Femur (tissue), 1 donor: ENCODE measurements around the gene LANCL2.
"Not testable (repeated sequence)": the region's sequence is repeated elsewhere in the genome, so short reads cannot be mapped to it uniquely, and the experiment has no call there.

Source experiments
- DNase-seq: peaks from one replicate; pipeline ENCODE4 v3.0.0-alpha.2; 2017

Gene LANCL2

DNA sequence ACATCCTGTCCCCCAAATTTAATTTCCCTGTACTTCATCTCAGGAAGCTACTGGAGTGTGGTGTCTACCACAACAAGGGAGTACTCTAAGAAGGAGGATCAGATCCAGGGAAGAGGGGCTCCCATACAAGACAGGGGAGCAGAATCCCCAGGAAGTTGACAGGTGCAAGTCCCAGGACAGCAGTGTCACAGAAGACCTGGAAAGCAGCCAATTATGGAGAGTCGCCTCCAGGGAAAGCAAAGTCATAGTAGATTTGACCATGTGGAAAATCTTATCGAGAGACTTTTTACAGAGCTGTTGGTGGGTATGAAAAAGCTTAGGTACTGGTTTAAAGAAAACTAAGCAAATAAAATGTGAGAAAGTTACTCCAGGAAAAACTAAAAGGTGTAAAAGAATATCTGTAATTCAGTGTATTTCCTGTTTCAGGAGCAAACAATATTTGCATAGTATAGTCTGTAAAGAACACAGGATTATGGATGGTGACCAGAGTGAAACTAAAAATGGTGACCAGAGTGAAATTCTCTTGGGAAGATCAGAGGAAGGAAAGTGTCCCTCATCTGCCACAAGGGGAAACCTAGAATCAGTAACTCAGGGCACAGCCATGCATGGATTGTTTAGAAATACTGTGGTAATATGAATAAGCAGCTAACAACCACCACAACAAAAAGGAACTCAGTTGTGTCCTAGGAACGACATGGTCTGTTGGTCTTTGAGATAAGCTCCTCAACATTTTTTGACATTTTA is 44.5 kb downstream of the LANCL2 start:
- no peak for DNase-seq

GRCh38 chr7:55410667-55411239 is 45.6 kb downstream of the LANCL2 start:
- DNase-seq: no peak

- DNase-seq: no peak
Observed at GRCh38 chr7:55411844-55412243, 46.7 kb downstream of the LANCL2 start.

DNA sequence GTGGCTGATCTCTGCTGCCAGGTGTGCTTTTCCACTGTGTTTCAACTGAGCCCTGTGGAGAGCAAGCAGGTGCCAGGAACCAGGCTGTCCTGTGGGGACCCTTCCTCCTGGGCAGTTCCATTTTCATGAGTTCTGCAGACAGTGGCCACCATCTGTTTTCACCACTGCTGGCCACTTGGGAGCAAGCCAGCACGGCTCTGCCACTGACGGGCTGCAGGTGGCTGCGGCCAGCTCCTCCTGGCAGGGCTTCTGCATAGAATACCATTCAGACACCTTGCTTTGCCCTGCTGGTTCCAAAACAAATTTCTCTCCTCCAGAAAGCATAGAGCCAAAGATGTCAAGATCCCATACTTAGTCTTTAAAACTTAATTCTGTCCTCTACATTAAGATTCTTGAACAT is 48.3 kb downstream of the LANCL2 start:
- no peak for DNase-seq

DNA sequence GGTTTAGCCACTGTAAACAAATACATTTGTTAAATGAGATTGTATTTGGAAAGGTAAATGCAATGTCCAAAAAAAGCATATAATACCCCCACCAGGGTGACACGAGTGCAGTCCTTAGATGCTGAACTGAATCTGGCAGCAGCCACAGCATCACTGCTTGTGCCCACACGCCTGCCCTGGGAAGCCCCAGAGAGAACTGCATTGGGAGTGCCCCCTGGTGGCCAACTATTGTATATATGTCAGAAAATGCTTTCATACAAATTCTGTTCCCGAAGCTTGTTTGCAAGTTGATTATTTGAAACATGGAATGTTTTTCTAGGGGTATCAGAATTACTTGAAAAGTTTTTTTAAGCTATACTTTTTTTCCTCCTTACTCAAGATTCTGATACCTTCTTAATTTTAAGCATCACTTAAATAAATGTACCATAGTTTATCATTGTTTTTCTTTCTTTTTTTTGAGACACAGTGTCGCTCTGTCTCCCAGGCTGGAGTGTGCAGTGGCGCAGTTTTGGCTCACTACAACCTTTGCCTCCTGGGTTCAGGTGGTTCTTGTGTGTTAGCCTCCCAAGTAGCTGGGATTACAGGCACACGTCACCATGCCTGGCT is 50.1 kb downstream of the LANCL2 start:
- peak; percentile 84 for DNase-seq

GRCh38 chr7:55417456-55417855 is 52.3 kb downstream of the LANCL2 start:
- not testable (repeated sequence) for DNase-seq

DNA sequence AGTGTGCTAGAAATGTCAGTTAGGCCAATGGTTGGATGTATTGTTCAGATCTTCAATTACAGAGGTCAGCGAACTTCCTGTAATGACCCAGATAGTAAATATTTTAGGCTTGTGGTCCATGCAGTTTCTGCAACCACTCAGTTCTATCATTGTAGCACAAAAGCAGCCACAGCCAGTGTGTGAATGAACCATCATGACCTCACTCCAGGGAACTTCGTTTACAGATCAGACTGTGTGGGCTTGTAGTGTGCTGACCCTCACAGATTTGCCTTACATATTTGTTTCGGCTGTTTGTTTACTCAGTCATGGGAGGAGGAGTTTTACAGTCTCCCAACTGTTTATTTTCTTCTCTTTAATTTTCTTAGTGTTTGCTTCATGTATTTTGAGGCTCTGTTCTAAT is 55.4 kb downstream of the LANCL2 start:
- no peak for DNase-seq

DNA sequence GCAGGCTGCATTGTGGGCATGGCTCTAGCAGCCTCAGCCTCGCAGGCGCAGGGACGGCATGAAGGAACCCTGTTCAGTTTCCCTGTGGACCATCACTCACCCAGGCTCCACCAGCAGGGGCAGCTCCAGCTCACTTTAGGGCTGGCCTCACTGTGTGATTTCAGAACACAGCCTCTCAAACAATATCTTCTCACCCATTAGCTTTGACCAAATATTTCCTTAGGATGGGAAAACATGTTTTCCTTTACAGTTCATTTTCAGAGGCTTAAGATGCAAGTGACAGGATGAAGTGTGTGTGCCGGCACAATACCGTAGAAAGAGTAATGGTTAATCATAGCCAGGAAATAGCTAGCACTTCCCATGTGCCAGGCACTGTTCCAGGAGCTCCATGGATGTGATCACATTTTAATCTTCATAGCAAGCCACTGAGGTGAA is 58.2 kb downstream of the LANCL2 start:
- no peak for DNase-seq

DNA sequence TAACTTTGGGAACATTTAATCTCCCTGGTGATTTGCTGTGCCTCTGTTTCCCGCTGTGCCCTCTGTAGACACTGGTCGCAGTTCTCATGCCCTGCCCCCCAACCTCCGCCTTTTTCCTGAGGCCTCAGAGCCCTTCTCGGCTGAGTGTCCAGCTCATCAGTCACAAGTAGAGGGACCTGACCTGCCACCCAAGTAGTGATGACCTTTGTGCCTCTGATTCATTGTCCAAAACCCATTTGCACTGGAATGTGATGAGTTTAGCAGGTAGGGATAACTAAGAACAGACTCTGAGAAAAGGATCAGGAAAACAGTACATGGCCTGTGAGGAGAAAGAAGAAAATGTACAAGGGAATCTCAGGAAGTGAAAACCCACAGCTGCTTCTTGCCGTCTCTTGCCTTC is 58.8 kb downstream of the LANCL2 start:
- no peak for DNase-seq

DNA sequence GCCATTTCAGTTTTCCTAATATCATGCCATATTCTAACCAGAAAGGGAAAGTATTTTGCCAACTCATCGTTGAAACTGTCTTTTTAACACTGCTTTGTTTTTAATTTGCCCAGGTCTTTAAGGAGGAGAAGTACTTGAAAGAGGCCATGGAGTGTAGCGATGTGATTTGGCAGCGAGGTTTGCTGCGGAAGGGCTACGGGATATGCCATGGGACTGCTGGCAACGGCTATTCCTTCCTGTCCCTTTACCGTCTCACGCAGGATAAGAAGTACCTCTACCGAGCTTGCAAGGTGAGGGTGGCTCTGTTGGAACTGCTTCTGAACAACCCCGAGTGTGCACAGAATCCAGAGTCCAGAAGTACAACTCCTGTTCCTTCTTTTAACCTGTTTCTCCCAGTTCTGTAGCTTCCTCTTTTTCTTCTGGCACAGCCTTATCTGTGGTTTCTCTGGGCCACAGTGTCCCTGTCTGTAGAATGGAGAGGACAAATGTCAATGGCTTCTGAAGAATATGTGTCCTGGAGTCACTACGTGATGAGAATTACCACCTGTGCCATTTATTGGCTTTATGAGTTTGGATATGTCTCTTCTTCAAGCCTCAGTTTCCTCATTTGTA is 60.1 kb downstream of the LANCL2 start:
- DNase-seq: no peak

DNA sequence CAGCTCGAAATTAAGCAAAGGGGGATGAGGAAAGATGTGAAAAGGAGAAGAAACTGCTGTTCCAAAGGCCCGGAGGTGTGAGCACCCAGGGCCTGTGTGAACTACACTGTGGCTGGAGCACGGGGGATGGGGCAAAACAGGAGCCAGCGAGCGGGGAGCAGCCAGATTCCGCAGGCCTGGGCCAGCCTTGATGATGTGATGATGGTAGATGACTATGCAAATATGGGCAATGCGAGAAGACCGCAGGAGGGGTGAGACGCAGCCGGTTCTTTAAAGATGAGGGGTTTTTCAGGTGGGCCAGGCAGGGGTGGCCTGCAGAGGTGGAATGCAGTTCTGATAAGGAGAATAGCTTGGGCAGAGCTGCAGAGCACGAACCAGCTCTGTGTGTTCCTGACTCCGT is 61.5 kb downstream of the LANCL2 start:
- no peak for DNase-seq

DNA sequence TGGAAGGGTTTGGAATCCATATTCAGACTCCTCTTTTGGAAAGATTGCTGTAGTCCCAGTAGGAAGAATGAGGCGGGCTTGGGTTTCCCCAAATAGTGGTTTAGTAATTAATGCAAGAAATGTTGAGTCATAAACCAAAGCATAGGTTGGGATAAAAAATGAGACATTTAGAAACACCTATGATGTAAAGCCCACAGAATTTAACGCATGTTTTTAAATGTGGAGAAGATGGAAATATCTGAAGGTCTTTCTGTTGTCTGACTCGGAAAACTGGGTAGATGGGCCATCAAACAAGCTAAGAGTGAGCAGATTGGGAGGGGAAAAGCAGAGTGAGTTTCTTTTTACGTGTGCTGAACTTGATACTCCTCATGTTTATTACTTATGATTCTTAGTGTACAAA is 62.2 kb downstream of the LANCL2 start:
- no peak for DNase-seq

DNA sequence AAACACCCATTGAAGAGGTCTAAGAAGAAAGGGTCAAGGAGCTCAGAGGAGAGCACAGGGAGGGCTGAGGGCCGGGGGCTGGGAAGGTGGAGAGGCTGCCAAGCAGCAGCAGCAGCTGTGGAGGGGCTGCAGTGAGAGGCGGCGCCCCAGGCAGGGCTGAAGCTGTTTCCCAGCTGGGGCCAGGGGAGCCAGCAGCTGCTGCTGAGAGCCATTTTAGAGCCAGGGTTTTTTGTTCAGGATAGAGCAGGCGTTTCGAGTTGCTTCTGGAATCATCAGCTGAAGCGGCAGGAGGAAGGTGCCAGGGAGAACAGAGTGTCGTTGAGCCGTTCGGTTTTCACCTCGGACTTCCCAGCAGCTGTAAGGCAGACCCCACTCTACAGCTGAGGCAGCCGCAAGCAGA is 62.7 kb downstream of the LANCL2 start:
- peak; percentile 81 for DNase-seq

DNA sequence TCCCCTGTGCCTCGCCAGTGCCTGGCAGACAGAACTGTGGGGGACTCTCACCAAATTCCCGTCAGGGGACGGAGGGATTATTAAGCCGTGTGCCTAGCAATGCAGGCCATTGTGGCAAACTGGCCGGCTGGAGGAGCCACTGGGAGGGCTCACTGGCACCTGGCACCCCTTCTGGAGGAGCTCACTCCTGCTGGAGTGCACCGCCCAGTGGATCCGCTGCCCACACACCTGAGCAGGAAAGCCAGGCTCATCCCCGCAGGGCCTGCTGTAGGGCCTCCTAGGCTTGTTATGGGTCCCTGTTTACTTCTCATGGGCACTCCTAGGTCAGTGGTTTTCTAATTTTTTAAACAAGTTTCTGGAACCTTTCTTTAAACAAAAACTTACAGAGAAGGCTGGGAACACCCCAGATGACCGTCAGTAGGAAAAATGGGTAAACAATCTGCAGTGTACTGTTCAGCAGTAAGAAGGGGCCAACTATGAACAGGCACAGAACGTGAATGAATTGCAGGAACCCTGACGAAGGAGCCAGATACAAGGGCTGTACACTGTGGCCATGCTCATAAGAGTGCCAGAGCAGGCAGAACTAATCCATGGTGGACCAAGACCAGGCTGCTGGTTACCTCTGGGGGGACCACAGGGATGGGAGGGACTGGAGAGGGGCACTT is 64.8 kb downstream of the LANCL2 start:
- DNase-seq: no peak

GRCh38 chr7:55431898-55432297 is 66.8 kb downstream of the LANCL2 start:
- DNase-seq: no peak

DNA sequence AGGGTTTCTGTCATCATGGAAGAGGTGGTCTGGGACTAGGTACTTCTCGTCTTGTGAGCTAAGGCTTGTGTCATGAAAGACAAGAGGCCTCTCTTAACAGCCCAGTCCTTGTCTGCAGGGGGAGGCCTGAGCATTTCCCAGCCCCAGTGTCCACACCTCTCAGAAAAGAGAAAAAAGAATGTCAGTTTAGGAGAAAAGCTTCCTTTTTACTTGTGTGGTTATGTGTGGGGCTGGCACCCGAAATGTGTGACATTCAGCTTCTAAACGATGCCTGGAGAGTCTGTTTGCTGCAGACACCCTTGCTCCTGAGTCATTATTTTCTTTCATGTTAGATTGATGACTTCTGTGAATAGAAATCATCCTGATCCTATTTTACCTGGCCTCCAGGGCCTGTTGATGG is 67.4 kb downstream of the LANCL2 start:
- DNase-seq: no peak

- DNase-seq: no peak
Observed at GRCh38 chr7:55432939-55433784, 68.0 kb downstream of the LANCL2 start.

GRCh38 chr7:55435466-55435865 is 70.3 kb downstream of the LANCL2 start:
- DNase-seq: no peak

GRCh38 chr7:55436457-55436856 is 71.3 kb downstream of the LANCL2 start:
- no peak for DNase-seq

GRCh38 chr7:55437375-55437774 is 72.2 kb downstream of the LANCL2 start:
- DNase-seq: no peak

DNA sequence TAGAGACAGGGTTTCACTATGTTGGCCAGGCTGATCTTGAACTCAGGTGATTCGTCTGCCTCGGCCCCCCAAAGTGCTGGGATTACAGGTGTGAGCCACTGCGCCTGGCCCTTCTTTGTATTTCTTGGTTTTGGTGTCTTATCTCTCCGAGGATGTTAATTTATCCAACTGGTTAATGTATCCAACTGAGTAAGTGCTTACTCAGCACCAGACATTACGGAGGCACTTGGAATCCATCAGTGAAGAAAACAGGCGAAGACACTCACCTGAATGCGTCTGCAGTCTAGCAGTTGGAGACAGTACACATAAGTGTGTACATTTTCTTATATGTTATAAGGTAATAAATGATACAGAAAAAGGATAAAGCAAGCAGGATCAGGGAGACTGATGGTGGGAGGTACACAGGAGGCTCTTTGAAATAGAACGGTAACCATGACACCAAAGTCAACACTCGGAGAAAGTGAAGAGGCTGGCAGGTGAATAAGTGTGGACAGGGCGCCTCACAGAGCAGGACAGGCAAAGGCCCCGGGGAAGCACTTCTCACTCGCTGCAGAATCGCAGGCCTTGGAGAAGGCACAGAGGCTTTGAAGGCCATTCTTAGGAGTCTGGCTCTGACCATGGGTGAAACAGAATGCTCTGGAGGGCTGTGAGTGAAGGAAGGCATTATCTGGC is 73.1 kb downstream of the LANCL2 start:
- DNase-seq: no peak
